Aorta (tissue), 5 donors: Measurements from ENCODE around the gene CD52. TPM values are rescaled to one million over a fixed set of nuclear protein-coding genes. Genes with fewer than 3 reads are reported as not detected.
A peak's percentile ranks its signal among the peaks of the same experiment; 100 is the strongest.

Experiments used
- ATAC-seq: fragments of 200-7000 bp; cut with Tn5 transposase; one replicate; pipeline ENCODE4 v1.9.1; 2022; ENCODE audit warnings: moderate library complexity; ENCODE audit not compliant: low FRiP score
- DNase-seq, 2 donors: peaks; one replicate each; pipeline ENCODE4 v3.0.0-alpha.2; 2020
- H3K27ac ChIP-seq, 2 donors: one replicate each; pipeline ENCODE4 v1.5.1; 2013; ENCODE audit warnings: low read length in 2 of 2, mild to moderate bottlenecking in 2 of 2, moderate library complexity in 2 of 2, control low read depth in 1 of 2, inconsistent platforms in 1 of 2, low read depth in 1 of 2
- H3K27me3 ChIP-seq, 2 donors: one replicate each; pipeline ENCODE4 v1.6.1; 2013; ENCODE audit warnings: control low read depth in 1 of 2, low read length in 1 of 2, mild to moderate bottlenecking in 1 of 2, moderate library complexity in 1 of 2; ENCODE audit not compliant: insufficient read depth in 2 of 2, control insufficient read depth in 1 of 2
- H3K36me3 ChIP-seq, 2 donors: one replicate each; pipeline ENCODE4 v1.6.1; 2013; ENCODE audit warnings: control low read depth in 1 of 2, low read length in 1 of 2, mild to moderate bottlenecking in 1 of 2; ENCODE audit not compliant: insufficient read depth in 2 of 2, control insufficient read depth in 1 of 2
- H3K4me1 ChIP-seq, 2 donors: one replicate each; pipeline ENCODE4 v1.6.1; 2013; ENCODE audit warnings: low read length in 2 of 2, control low read depth in 1 of 2, mild to moderate bottlenecking in 1 of 2, moderate library complexity in 1 of 2; ENCODE audit not compliant: insufficient read depth in 2 of 2, control insufficient read depth in 1 of 2
- H3K4me3 ChIP-seq, 2 donors: one replicate each; pipeline ENCODE4 v1.5.1; 2013; ENCODE audit warnings: low read length in 2 of 2, control low read depth in 1 of 2, mild to moderate bottlenecking in 1 of 2
- H3K9me3 ChIP-seq: one replicate; pipeline ENCODE4 v1.6.1; 2013; ENCODE audit warnings: mild to moderate bottlenecking, low read length; ENCODE audit not compliant: control insufficient read depth
- WGBS, 2 donors: extraction: QIAGEN DNeasy Blood & Tissue Kit; methylation state at CpG; one replicate each; pipeline ENCODE4 v1.1.7; 2013; 5-methylcytosine and 5-hydroxymethylcytosine counted together
- intact Hi-C, 2 donors: fragments of 100-400 bp; cut with DNase I; formaldehyde crosslinking; loops; one replicate each; pipeline versions ENCODE4 v1.14.2 to v1.15.0; 2022
- polyA plus RNA-seq, 2 donors: library from polyadenylated mRNA; stranded (reverse); fragments of 200-250 nt; gene quantifications; one replicate each; pipeline ENCODE4 v1.2.3, GENCODE V29; 2013
- total RNA-seq, 2 donors: library from RNA; stranded (reverse); fragmentation: NEBNext Ultra II Directional; extraction: Animal tissue kit (Norgen Biotek cat#: 25700); gene quantifications; one replicate each; pipeline ENCODE4 v1.2.1, GENCODE V29; 2021
- donor health status: healthy with polysubstance abuse.
- donor health status: Bipolar disorder and iron deficiency.
- donor health status: DM: no; HTN: no; CAD: no.
- donor health status: DM: no; HTN: no; CAD: no.
- donor health status: DM: yes; HTN: yes; CAD: no.

The CD52 gene
- total and polyA plus RNA-seq, 4 donors: 8.3 to 31.4 (median 13.3) TPM

GRCh38 chr1:26283279-26283853, 34.4 kb upstream of the CD52 start:
- no peak for DNase-seq
- 76 to 80% methylated on average over 4 of the region's 4 CpGs for WGBS, 2 donors
- Histone ChIP-seq H3K27ac (no peak overlapping the region), H3K4me1 (no peaks in the 10 kb centered on the region), H3K27me3 (no peaks in the 10 kb centered on the region), H3K36me3 (no peaks in the 10 kb centered on the region), H3K9me3 (no peaks in the 10 kb centered on the region), H3K4me3 (no peak overlapping the region)
- intact Hi-C loops: no loop called here
- no peak for ATAC-seq

GRCh38 chr1:26283871-26284596, 33.7 kb upstream of the CD52 start:
- DNase-seq (peak in 1 of 2 donors; percentile 41), ATAC-seq (no peak)
- no peaks in the 10 kb centered on the region for H3K9me3 ChIP-seq
- no peaks in the 10 kb centered on the region for H3K4me1 ChIP-seq
- H3K27me3 ChIP-seq: no peaks in the 10 kb centered on the region
- H3K4me3 ChIP-seq: no peak overlapping the region
- WGBS, 2 donors: 92% methylated on average over 12 of the region's 12 CpGs
- peak overlapping the region in 1 of 2 donors; percentile 58 for H3K27ac ChIP-seq
- H3K36me3 ChIP-seq: no peaks in the 10 kb centered on the region
- intact Hi-C loops: no loop called here

DNA sequence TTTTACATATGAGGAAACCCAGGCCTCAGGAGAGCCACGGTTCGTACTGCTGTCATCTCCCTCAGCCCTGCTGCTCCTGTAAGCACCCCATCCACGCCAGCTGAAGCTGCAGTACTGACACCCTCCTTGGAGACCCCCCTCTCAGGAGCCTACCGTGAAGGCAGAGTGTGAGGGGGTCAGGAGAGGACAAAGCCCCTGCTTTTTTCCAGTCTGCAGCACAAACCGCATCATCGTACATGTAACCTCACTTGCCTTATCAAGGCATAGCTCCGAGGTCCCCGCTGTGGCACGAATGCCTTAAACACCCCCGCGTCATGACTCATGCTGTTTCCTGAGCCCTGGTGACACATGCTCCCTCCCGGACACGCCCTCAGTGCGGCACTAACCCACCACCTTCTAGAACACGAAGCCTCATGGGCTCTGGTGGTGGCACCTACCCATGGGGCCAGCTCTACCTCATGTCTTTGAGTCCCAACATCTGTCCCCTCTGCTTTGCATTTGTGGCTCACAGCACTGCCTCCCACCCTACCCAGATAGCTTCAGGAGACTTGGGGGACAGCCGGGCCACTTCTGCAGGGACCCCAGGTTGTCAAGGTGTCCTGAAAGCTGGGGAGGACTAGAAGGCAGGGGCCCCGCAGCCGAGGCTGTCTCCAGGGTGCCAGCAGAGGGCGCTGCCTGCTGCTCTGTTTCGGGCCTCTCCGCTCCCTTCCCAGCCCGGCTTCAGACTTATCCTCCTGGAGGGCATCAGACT, 33.0 kb upstream of the CD52 start:
- Histone ChIP-seq H3K9me3 (no peaks in the 10 kb centered on the region), H3K4me3 (no peak overlapping the region), H3K27ac (peak overlapping the region in 1 of 2 donors; percentile 58), H3K36me3 (no peaks in the 10 kb centered on the region), H3K4me1 (no peaks in the 10 kb centered on the region), H3K27me3 (no peaks in the 10 kb centered on the region)
- 27 to 30% methylated on average over 22 of the region's 22 CpGs for WGBS, 2 donors
- intact Hi-C loops: no loop called here
- ATAC-seq: peak; percentile 30
- DNase-seq: peak; percentile 91 to 95

DNA sequence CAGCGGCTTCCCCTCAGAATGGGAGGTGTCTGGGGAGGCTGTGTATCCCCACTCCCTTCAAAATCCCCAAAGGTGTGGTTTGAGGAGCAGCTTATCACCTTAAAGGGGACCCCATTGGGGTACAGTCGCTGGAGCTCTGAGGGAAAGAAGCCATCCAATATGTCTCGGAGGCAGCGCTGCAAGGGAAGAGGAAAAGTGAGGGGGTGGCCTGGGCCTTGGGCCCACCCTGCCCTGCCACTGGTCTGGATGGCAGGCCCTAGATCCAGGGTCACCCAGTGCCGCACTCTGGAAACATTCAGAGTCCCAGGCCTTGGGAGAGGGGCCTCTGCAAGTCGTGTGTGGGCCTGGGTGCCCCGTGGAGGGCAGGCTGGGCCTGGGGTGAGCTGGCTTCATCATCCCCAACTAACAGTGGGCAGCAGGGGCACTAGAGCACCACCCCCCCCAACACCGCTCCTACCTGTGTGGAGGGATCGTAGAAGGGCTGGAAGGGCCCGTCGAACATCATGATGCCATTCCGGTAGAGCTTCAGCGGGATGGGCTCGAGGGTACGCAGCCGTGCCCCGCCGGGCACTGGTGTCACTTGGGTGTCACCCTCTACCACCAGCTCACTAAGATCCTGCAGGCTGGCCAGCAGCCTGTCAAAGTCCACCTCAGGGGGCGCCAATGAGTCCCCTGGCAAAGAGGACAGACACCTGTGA, 32.2 kb upstream of the CD52 start:
- intact Hi-C loops: no loop called here
- H3K27me3 ChIP-seq: no peaks in the 10 kb centered on the region
- DNase-seq (peak in 1 of 2 donors; percentile 50), ATAC-seq (no peak)
- H3K27ac ChIP-seq: no peak overlapping the region
- H3K9me3 ChIP-seq: no peaks in the 10 kb centered on the region
- no peak overlapping the region for H3K4me3 ChIP-seq
- H3K36me3 ChIP-seq: no peaks in the 10 kb centered on the region
- 88% methylated on average over 19 of the region's 19 CpGs for WGBS, 2 donors
- H3K4me1 ChIP-seq: no peaks in the 10 kb centered on the region

GRCh38 chr1:26286064-26286416, 31.7 kb upstream of the CD52 start:
- Histone ChIP-seq H3K4me3 (no peak overlapping the region), H3K27me3 (no peaks in the 10 kb centered on the region), H3K9me3 (no peaks in the 10 kb centered on the region), H3K4me1 (no peaks in the 10 kb centered on the region), H3K27ac (no peak overlapping the region), H3K36me3 (no peaks in the 10 kb centered on the region)
- DNase-seq (no peak), ATAC-seq (no peak)
- intact Hi-C loops: no loop called here
- WGBS, 2 donors: 91 to 95% methylated on average over 2 of the region's 2 CpGs

DNA sequence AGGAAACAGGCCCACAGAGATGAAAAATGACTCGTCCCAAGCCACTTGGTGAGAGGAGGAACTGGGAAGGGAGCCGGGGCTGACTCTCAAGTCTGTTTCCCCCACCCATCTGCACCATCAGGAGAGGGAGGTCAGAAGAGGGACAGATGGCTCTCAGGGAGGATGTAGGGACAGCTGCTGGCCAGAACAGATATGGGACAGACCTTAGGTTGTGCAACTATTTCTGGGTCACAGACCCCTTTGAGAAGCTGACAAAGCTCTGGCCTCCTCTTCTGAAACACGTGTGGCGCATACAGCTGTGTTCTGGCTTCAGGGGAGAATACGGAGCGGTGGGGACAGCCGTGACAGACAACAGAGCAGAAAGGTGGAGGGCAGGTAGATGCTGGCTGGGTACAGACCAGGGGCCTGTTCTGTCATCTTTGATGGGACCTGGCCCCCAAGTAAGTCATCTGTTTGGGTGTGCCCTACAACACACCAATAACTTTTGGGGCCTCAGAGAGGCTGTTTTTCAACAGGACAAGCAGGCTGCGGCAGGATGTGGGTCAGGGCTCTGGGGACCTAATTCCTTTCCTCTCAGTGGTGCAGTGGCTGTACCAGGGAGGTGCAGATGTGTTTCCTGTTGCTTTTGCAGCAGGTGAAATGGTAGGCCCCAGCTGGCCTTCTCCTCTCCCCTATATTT, 30.6 kb upstream of the CD52 start:
- Histone ChIP-seq H3K36me3 (no peaks in the 10 kb centered on the region), H3K4me1 (no peaks in the 10 kb centered on the region), H3K4me3 (no peak overlapping the region), H3K27ac (no peak overlapping the region), H3K27me3 (no peaks in the 10 kb centered on the region), H3K9me3 (no peaks in the 10 kb centered on the region)
- intact Hi-C loops: no loop called here
- ATAC-seq (peak; percentile 4), DNase-seq (peak in 1 of 2 donors; percentile 64)
- WGBS, 2 donors: 79 to 86% methylated on average over 8 of the region's 8 CpGs

DNA sequence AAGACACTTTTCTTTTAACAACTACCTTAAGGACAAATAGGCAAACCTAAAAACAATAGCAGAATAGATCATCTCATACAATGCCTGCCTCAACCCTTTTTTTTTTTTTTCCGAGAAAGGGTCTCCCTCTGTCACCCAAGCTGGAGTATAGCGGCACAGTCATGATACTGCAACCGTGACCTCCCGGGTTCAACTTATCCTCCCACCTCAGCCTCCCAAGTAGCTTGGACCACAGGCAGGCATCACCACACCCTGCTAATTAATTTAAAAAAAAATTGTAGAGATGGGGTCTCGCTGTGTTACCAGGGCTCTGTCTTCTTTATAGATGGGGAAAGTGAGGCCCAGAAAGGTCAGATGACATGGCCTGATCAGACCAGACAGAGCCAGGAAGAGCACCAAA, 29.9 kb upstream of the CD52 start:
- Histone ChIP-seq H3K4me1 (no peaks in the 10 kb centered on the region), H3K36me3 (no peaks in the 10 kb centered on the region), H3K9me3 (no peaks in the 10 kb centered on the region), H3K27me3 (no peaks in the 10 kb centered on the region), H3K4me3 (no peak overlapping the region), H3K27ac (no peak overlapping the region)
- WGBS, 2 donors: 93 to 97% methylated on average over 5 of the region's 5 CpGs
- DNase-seq (no peak), ATAC-seq (no peak)
- intact Hi-C loops: no loop called here

GRCh38 chr1:26288311-26288941, 29.3 kb upstream of the CD52 start:
- Histone ChIP-seq H3K4me3 (no peak overlapping the region), H3K27me3 (no peaks in the 10 kb centered on the region), H3K36me3 (no peaks in the 10 kb centered on the region), H3K9me3 (no peaks in the 10 kb centered on the region), H3K27ac (no peak overlapping the region), H3K4me1 (no peaks in the 10 kb centered on the region)
- intact Hi-C loops: no loop called here
- ATAC-seq: no peak
- peak in 1 of 2 donors; percentile 45 for DNase-seq
- WGBS, 2 donors: 61 to 63% methylated on average over 5 of the region's 5 CpGs
